ENCODE results near the gene MCF2L. TPM values are rescaled to one million over a fixed set of nuclear protein-coding genes. Genes with fewer than 3 reads are reported as not detected.

MCF2L gene
- total RNA-seq, 2 experiments from 2014 or later, result 13.0 to 13.5 TPM

DNA sequence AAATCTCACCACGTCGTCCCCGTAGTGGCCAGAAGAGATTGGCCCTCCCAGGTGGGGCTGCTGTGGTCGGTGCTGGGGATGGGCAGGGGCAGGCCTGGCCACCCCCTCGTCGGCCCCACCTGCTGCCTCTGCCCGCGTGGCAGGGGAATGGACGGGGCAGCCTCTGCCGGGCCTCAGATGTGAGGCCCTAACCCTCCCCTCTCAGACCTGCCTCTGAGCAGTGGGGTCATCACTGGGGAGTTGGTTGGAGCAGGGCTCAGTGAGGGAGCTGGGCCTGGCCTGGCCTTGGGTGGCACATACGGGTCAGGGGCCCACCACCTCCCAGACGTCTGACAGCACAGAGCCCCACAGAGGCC, 41.5 kb downstream of the MCF2L start:
- ChIA-PET POLR2A (no interaction called here), CTCF (no interaction called here)
- H3K27ac Mint-ChIP-seq, result no peak overlapping the region

DNA sequence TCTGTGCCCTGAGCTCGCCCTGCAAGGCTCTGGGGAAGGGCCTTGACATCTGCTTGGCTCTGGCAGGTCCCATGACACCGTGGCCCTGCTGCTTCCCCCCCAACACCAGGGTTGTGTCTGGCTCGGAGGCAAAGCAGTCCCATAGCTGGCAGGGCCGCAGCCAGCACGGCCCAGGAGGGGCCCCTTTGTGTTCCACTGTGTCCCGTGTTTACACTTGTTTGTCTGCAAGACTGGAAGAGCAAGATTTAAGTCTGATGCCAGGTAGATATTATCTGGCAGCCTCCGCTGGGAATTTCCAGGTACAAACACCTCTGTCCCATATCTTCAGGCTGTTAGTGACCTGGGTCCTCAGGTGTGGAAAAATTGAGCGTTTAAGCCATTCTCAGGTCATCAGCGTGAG, 44.3 kb downstream of the MCF2L start:
- intact Hi-C loops (cut with DNase I, micrococcal nuclease), result no loop called here
- Histone ChIP-seq H3K4me1 (ENCODE audit: insufficient read depth, low read length) (no peaks in the 10 kb centered on the region), H3K27ac (ENCODE audit: low read depth in 1 of 2, low read length in 2 of 2) (no peak overlapping the region), H3K9me3 (ENCODE audit: control insufficient read depth in 1 of 2, insufficient read depth in 1 of 2, low read length in 2 of 2) (no peaks in the 10 kb centered on the region), H3K4me3 (ENCODE audit: low read length) (no peak overlapping the region), H3K27me3 (ENCODE audit: control insufficient read depth in 1 of 2, insufficient read depth in 2 of 2, low read length in 2 of 2) (no peaks in the 10 kb centered on the region), H3K36me3 (ENCODE audit: insufficient read depth, low read length) (no peaks in the 10 kb centered on the region)
- Mint-ChIP-seq H3K36me3 (ENCODE audit: low read depth) (peaks cover 3% of the 10 kb centered on the region), H3K4me3 (no peak overlapping the region), H3K9me3 (no peaks in the 10 kb centered on the region), H3K4me1 (ENCODE audit: low read depth) (peaks cover 4% of the 10 kb centered on the region), H3K27me3 (no peaks in the 10 kb centered on the region), H3K27ac (no peak overlapping the region)
- ChIA-PET CTCF (no interaction called here), POLR2A (no interaction called here)
- ATAC-seq (ENCODE audit: poor library complexity) (no peak), DNase-seq (no peak)
- TF ChIP-seq, protein P1, sequence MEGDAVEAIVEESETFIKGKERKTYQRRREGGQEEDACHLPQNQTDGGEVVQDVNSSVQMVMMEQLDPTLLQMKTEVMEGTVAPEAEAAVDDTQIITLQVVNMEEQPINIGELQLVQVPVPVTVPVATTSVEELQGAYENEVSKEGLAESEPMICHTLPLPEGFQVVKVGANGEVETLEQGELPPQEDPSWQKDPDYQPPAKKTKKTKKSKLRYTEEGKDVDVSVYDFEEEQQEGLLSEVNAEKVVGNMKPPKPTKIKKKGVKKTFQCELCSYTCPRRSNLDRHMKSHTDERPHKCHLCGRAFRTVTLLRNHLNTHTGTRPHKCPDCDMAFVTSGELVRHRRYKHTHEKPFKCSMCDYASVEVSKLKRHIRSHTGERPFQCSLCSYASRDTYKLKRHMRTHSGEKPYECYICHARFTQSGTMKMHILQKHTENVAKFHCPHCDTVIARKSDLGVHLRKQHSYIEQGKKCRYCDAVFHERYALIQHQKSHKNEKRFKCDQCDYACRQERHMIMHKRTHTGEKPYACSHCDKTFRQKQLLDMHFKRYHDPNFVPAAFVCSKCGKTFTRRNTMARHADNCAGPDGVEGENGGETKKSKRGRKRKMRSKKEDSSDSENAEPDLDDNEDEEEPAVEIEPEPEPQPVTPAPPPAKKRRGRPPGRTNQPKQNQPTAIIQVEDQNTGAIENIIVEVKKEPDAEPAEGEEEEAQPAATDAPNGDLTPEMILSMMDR (IDR thresholded peaks at IDR 0.05), result no peak

More for the DNA sequence above, 41.5 kb downstream of the MCF2L start:
- Histone ChIP-seq H3K4me1 (ENCODE audit: insufficient read depth, low read length) (peaks cover 16% of the 10 kb centered on the region), H3K27me3 (ENCODE audit: control insufficient read depth in 1 of 2, insufficient read depth in 2 of 2, low read length in 2 of 2) (no peaks in the 10 kb centered on the region), H3K4me3 (ENCODE audit: low read length) (no peak overlapping the region), H3K36me3 (ENCODE audit: insufficient read depth, low read length) (no peaks in the 10 kb centered on the region), H3K27ac (ENCODE audit: low read depth in 1 of 2, low read length in 2 of 2) (no peak overlapping the region), H3K9me3 (ENCODE audit: control insufficient read depth in 1 of 2, insufficient read depth in 1 of 2, low read length in 2 of 2) (peaks cover 0 to 9% of the 10 kb centered on the region in 2 experiments)
- Mint-ChIP-seq H3K9me3 (no peaks in the 10 kb centered on the region), H3K36me3 (ENCODE audit: low read depth) (peaks cover 3% of the 10 kb centered on the region), H3K4me3 (no peak overlapping the region), H3K4me1 (ENCODE audit: low read depth) (peaks cover 7% of the 10 kb centered on the region), H3K27me3 (no peaks in the 10 kb centered on the region)
- TF ChIP-seq, protein P1 (IDR thresholded peaks at IDR 0.05), result no peak
- DNase-seq, result no peak
- no peak for ATAC-seq (ENCODE audit: poor library complexity)
- intact Hi-C loops (cut with DNase I, micrococcal nuclease), result no loop called here

DNA sequence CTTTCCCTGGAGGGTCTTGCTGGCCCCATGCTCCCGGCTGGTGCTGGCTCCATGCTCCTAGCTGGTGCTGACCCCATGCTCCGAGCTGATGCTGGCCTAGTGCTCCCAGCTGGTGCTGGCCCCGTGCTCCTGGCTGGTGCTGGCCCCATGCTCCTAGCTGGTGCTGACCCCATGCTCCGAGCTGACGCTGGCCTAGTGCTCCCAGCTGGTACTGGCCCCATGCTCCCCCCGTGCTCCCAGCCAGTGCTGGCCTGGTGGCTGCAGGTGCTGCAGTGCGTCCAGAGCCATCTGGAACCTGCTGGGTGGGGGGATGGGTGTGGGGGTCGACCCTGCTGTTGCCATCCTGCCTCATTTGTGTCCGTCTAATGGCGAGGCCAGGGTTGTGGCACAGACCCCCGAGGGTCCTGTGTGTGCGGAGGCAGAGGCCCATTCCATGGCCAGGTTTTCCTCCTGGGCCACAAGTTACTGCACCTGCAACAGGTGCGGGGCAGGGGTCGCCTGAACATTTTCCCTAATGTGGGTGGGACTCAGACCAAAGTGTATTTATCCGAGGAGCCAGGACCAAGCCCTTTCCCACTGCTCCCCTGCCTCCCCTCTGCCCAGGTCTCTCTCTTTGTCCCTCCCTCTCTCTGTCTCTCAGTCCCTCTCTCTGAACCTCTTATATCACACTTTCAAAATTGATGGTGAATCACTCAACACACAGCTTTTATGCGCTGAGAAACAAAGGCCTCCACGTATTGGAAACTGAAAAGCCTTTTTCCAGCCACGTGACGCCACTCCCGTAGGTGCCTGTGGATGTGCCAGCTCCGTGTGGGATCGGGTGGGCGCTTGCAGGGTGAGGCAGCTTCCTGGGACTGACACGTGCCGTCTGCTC, 45.1 kb downstream of the MCF2L start:
- ChIA-PET CTCF (no interaction called here), POLR2A (no interaction called here)
- Mint-ChIP-seq H3K9me3 (no peaks in the 10 kb centered on the region), H3K36me3 (ENCODE audit: low read depth) (peaks cover 3% of the 10 kb centered on the region), H3K27ac (no peak overlapping the region), H3K4me1 (ENCODE audit: low read depth) (peaks cover 4% of the 10 kb centered on the region), H3K4me3 (no peak overlapping the region), H3K27me3 (no peaks in the 10 kb centered on the region)
- H3K9me3 ChIP-seq (ENCODE audit: control insufficient read depth in 1 of 2, insufficient read depth in 1 of 2, low read length in 2 of 2), result no peaks in the 10 kb centered on the region
- intact Hi-C loops (cut with DNase I, micrococcal nuclease), result no loop called here
- no peak overlapping the region for H3K4me3 ChIP-seq (ENCODE audit: low read length)
- no peaks in the 10 kb centered on the region for H3K27me3 ChIP-seq (ENCODE audit: control insufficient read depth in 1 of 2, insufficient read depth in 2 of 2, low read length in 2 of 2)
- no peaks in the 10 kb centered on the region for H3K4me1 ChIP-seq (ENCODE audit: insufficient read depth, low read length)
- DNase-seq, result no peak
- H3K27ac ChIP-seq (ENCODE audit: low read depth in 1 of 2, low read length in 2 of 2), result no peak overlapping the region
- TF ChIP-seq, protein P1 (IDR thresholded peaks at IDR 0.05), result no peak
- ATAC-seq (ENCODE audit: poor library complexity), result no peak
- H3K36me3 ChIP-seq (ENCODE audit: insufficient read depth, low read length), result no peaks in the 10 kb centered on the region

Measured in CD4-positive, alpha-beta T cell (primary cell).